K562 (cell line): Measurements from ENCODE around the gene RGS19. TPM values are rescaled to one million over a fixed set of nuclear protein-coding genes. Genes with fewer than 3 reads are reported as not detected.

Source experiments
- ARID1B ChIP-seq: fragments of 450-650 bp; IDR thresholded peaks from 2 replicates; pipeline ENCODE4 v1.6.1; 2016; ENCODE audit warnings: antibody characterized with exemption, mild to moderate bottlenecking, inconsistent platforms
- DIDO1 ChIP-seq: fragments of 450-650 bp; IDR thresholded peaks from 2 replicates; pipeline ENCODE4 v1.6.1; 2016; ENCODE audit warnings: low read depth, missing biosample characterization, missing genetic modification characterization
- DNMT1 ChIP-seq: fragments of 450-650 bp; IDR thresholded peaks from 2 replicates; pipeline ENCODE4 v1.6.1; 2016; ENCODE audit warnings: antibody characterized with exemption, mild to moderate bottlenecking
- ELF4 ChIP-seq: fragments of 450-650 bp; formaldehyde crosslinking; IDR thresholded peaks from 2 replicates; pipeline ENCODE4 v1.4.0; 2022; ENCODE audit warnings: missing genetic modification characterization
- HNRNPK ChIP-seq: fragments of 200-400 bp; formaldehyde crosslinking; IDR thresholded peaks from one replicate; pipeline ENCODE4 v1.6.1; 2018; ENCODE audit warnings: mild to moderate bottlenecking, low read depth, low read length; ENCODE audit not compliant: poor library complexity, severe bottlenecking
- MAZ ChIP-seq, 2 experiments: fragments of 450-650 bp in 1 of 2; sonication (generic) in 1 of 2; formaldehyde crosslinking; IDR thresholded peaks in 1 of 2; conservative IDR thresholded peaks in 1 of 2; 2 replicates each; pipeline versions ENCODE4 v1.4.0 to v1.5.0; 2020; ENCODE audit warnings: mild to moderate bottlenecking in 1 of 2, missing genetic modification reagents in 1 of 2
- MEIS2 ChIP-seq: fragments of 450-650 bp; IDR thresholded peaks from 2 replicates; pipeline ENCODE4 v1.6.1; 2014; ENCODE audit warnings: mild to moderate bottlenecking; ENCODE audit not compliant: partially characterized antibody
- MTA2 ChIP-seq: fragments of 450-650 bp; IDR thresholded peaks from 2 replicates; pipeline ENCODE4 v1.6.1; 2016; ENCODE audit warnings: low read depth
- POLR2G ChIP-seq: fragments of 200-400 bp; formaldehyde crosslinking; IDR thresholded peaks from 2 replicates; pipeline ENCODE4 v1.6.1; 2017; ENCODE audit warnings: low read depth, mild to moderate bottlenecking, antibody characterized with exemption, low read length, moderate library complexity
- SIRT6 ChIP-seq: IDR thresholded peaks from one replicate; pipeline ENCODE4 v1.6.1; 2012; ENCODE audit warnings: low read depth, mild to moderate bottlenecking, control low read depth, inconsistent platforms, low read length, moderate library complexity
- XRCC3 ChIP-seq: fragments of 450-650 bp; IDR thresholded peaks from 2 replicates; pipeline ENCODE4 v1.6.1; 2017; ENCODE audit warnings: mild to moderate bottlenecking, moderate library complexity
- ZNF175 ChIP-seq: fragments of 200-800 bp; sonication (Bioruptor generic); IDR thresholded peaks from 2 replicates; pipeline ENCODE4 v1.6.1; 2016; ENCODE audit warnings: low read depth, mild to moderate bottlenecking, missing genetic modification characterization, missing compliant biosample characterization
- polyA plus RNA-seq, 8 experiments: library from polyadenylated mRNA; depleted of rRNA in 4 of 8; stranded (reverse) in 5 of 8; unstranded in 3 of 8; fragments of >200 nt; fragmentation: Nextera tagmentation in 2 of 8; fragmentation: Illumina TruSeq in 1 of 8; extraction: Ambion mirVana in 2 of 8; extraction: Trizol in 1 of 8; gene quantifications; 2 replicates each; pipeline versions ENCODE4 v1.2.1 to v1.2.3, GENCODE V29; 2011 to 2014; ENCODE audit warnings: inconsistent platforms in 1 of 8, missing spikeins in 1 of 8
- total RNA-seq, 7 experiments: library from RNA; depleted of rRNA in 6 of 7; stranded (reverse); fragments of >200 nt in 6 of 7; fragmentation: Illumina TruSeq in 2 of 7; extraction: Trizol in 2 of 7; gene quantifications; 2 replicates each; pipeline versions ENCODE4 v1.2.1 to v1.2.3, GENCODE V29; 2011 to 2021; ENCODE audit warnings: low replicate concordance in 1 of 7
- TF ChIP-seq, protein P1 (sequence below): fragments of 200-800 bp; sonication (Bioruptor generic); IDR thresholded peaks from 2 replicates; pipeline ENCODE4 v1.6.1; 2017; ENCODE audit warnings: missing genetic modification characterization, missing compliant biosample characterization
- TF ChIP-seq, protein P2 (sequence below): fragments of 450-650 bp; IDR thresholded peaks from 2 replicates; pipeline ENCODE4 v1.6.1; 2017; ENCODE audit warnings: mild to moderate bottlenecking, moderate library complexity
- TF ChIP-seq, protein P3 (sequence below): fragments of 250-450 bp; sonication (Bioruptor Pico); IDR thresholded peaks from 2 replicates; pipeline ENCODE4 v1.9.0; 2021; ENCODE audit warnings: mild to moderate bottlenecking
- TF ChIP-seq, protein P4 (sequence below): fragments of 250-450 bp; sonication (Bioruptor Pico); IDR thresholded peaks from 2 replicates; pipeline ENCODE4 v1.4.0; 2020; ENCODE audit warnings: borderline replicate concordance
- TF ChIP-seq, protein P5 (sequence below): fragments of 450-650 bp; IDR thresholded peaks from 2 replicates; pipeline ENCODE4 v1.6.1; 2016; ENCODE audit warnings: borderline replicate concordance
- TF ChIP-seq, protein P6 (sequence below): fragments of 450-650 bp; IDR thresholded peaks from 2 replicates; pipeline ENCODE4 v1.6.1; 2014; ENCODE audit warnings: low read depth, mild to moderate bottlenecking, moderate library complexity, borderline replicate concordance

Gene RGS19
- total and polyA plus RNA-seq, 9 of the 15 experiments (the other 6 are each of a cell fraction or from before 2014, with no cell fraction given) = 0.41 to 23.7 (median 14.6) TPM

DNA sequence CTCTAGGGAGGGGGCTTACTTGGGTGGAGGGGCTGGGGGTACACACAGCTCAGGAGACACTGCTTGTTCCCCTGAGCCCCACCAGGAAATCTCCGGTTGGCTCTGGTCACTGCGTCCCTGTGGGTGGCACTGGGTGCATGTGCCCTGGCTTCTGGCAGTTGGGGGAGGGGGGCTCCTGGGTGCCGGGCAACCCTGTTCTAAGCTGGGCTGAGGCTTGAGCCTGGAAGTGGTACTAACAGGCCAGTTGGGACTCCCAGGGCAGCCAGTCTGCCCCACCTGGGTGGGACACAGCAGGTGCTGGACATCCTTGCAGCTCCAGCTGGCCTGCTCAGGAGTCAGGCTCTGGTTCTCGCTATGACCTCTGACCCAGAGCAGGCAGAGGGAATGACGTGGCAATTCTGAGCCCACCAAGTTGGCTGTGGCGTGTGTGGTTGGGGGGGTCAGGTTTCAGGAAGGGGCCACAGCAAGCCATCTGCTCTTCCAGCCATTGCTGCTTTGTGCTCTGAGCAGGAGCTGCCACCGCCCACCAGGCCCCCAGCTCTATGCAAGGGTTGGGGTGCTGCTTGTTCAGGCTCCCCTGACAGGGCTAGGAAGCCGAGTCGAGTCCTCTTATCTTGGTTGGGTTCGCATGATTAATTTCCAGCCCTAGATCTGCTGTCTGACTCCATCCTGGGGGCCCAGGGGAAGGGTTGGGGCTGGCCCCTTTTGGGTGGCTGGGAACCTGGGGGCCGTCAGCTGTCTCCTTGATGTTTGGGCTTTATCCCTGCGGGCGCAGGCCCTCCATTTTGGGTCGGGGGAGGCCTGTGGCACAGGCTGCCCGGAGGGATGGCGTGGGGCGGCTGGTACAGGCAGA lies 42.7 kb downstream of the RGS19 start (continued):
- TF ChIP-seq, protein P1, sequence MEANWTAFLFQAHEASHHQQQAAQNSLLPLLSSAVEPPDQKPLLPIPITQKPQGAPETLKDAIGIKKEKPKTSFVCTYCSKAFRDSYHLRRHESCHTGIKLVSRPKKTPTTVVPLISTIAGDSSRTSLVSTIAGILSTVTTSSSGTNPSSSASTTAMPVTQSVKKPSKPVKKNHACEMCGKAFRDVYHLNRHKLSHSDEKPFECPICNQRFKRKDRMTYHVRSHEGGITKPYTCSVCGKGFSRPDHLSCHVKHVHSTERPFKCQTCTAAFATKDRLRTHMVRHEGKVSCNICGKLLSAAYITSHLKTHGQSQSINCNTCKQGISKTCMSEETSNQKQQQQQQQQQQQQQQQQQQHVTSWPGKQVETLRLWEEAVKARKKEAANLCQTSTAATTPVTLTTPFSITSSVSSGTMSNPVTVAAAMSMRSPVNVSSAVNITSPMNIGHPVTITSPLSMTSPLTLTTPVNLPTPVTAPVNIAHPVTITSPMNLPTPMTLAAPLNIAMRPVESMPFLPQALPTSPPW (CRISPR knock-in tag) = peak; percentile 32
- TF ChIP-seq, protein P2, sequence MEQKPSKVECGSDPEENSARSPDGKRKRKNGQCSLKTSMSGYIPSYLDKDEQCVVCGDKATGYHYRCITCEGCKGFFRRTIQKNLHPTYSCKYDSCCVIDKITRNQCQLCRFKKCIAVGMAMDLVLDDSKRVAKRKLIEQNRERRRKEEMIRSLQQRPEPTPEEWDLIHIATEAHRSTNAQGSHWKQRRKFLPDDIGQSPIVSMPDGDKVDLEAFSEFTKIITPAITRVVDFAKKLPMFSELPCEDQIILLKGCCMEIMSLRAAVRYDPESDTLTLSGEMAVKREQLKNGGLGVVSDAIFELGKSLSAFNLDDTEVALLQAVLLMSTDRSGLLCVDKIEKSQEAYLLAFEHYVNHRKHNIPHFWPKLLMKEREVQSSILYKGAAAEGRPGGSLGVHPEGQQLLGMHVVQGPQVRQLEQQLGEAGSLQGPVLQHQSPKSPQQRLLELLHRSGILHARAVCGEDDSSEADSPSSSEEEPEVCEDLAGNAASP = no peak
- TF ChIP-seq, protein P3, sequence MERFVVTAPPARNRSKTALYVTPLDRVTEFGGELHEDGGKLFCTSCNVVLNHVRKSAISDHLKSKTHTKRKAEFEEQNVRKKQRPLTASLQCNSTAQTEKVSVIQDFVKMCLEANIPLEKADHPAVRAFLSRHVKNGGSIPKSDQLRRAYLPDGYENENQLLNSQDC (CRISPR knock-in tag) = no peak
- TF ChIP-seq, protein P4, sequence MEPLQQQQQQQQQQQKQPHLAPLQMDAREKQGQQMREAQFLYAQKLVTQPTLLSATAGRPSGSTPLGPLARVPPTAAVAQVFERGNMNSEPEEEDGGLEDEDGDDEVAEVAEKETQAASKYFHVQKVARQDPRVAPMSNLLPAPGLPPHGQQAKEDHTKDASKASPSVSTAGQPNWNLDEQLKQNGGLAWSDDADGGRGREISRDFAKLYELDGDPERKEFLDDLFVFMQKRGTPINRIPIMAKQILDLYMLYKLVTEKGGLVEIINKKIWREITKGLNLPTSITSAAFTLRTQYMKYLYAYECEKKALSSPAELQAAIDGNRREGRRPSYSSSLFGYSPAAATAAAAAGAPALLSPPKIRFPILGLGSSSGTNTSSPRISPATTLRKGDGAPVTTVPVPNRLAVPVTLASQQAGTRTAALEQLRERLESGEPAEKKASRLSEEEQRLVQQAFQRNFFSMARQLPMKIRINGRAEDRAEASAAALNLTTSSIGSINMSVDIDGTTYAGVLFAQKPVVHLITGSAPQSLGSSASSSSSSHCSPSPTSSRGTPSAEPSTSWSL = no peak
- TF ChIP-seq ARID1B (peak; percentile 34; the same call in 1 of the 2 replicates), XRCC3 (no peak), DIDO1 (tag) (no peak), DNMT1 (no peak), POLR2G (0 out of 2 replicates have a peak, but pooled peaks have one; percentile 45), MTA2 (no peak), MAZ (CRISPR knock-in tag; conservative IDR thresholded peaks at IDR 0.05 in 1 of 2, IDR thresholded peaks at IDR 0.05 in 1 of 2) (0 out of 4 replicates have a peak, but pooled peaks of 1 of the 2 experiments have one; percentile 40), ELF4 (CRISPR knock-in tag) (no peak), HNRNPK (no peak), ZNF175 (CRISPR knock-in tag) (no peak), MEIS2 (peak; percentile 52), SIRT6 (no peak)
- TF ChIP-seq, protein P5, sequence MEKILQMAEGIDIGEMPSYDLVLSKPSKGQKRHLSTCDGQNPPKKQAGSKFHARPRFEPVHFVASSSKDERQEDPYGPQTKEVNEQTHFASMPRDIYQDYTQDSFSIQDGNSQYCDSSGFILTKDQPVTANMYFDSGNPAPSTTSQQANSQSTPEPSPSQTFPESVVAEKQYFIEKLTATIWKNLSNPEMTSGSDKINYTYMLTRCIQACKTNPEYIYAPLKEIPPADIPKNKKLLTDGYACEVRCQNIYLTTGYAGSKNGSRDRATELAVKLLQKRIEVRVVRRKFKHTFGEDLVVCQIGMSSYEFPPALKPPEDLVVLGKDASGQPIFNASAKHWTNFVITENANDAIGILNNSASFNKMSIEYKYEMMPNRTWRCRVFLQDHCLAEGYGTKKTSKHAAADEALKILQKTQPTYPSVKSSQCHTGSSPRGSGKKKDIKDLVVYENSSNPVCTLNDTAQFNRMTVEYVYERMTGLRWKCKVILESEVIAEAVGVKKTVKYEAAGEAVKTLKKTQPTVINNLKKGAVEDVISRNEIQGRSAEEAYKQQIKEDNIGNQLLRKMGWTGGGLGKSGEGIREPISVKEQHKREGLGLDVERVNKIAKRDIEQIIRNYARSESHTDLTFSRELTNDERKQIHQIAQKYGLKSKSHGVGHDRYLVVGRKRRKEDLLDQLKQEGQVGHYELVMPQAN = no peak
- TF ChIP-seq, protein P6, sequence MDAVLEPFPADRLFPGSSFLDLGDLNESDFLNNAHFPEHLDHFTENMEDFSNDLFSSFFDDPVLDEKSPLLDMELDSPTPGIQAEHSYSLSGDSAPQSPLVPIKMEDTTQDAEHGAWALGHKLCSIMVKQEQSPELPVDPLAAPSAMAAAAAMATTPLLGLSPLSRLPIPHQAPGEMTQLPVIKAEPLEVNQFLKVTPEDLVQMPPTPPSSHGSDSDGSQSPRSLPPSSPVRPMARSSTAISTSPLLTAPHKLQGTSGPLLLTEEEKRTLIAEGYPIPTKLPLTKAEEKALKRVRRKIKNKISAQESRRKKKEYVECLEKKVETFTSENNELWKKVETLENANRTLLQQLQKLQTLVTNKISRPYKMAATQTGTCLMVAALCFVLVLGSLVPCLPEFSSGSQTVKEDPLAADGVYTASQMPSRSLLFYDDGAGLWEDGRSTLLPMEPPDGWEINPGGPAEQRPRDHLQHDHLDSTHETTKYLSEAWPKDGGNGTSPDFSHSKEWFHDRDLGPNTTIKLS = peak; percentile 44; the same call in 1 of the 2 replicates
